Stomach (tissue), 9 donors: ENCODE measurements around the gene MMP10. TPM values are rescaled to one million over a fixed set of nuclear protein-coding genes. Genes with fewer than 3 reads are reported as not detected.

Source experiments
- DNase-seq, 2 donors: peaks; one replicate each; pipeline versions ENCODE4 v3.0.0 to v3.0.0-alpha.2; 2013 to 2019
- H3K27ac ChIP-seq, 5 donors: fragments of 200-600 bp in 4 of 5; sonication (generic) in 4 of 5; one replicate each; pipeline ENCODE4 v1.5.1; 2013 to 2019; ENCODE audit warnings: mild to moderate bottlenecking in 1 of 5, moderate library complexity in 1 of 5
- H3K27me3 ChIP-seq, 3 donors: fragments of 200-600 bp; sonication (generic); one replicate each; pipeline ENCODE4 v1.5.1; 2017 to 2019; ENCODE audit warnings: mixed run types in 1 of 3
- H3K36me3 ChIP-seq, 4 donors: fragments of 200-600 bp; sonication (generic); 1 replicate in 3 of 4; 2 replicates in 1 of 4; pipeline ENCODE4 v1.5.1; 2016 to 2019
- H3K4me1 ChIP-seq, 4 donors: fragments of 200-600 bp; sonication (generic); one replicate each; pipeline ENCODE4 v1.5.1; 2016 to 2019
- H3K4me3 ChIP-seq, 4 donors: fragments of 200-600 bp; sonication (generic) in 3 of 4; one replicate each; pipeline ENCODE4 v1.5.1; 2016 to 2019; ENCODE audit warnings: mild to moderate bottlenecking in 1 of 4
- H3K9me3 ChIP-seq, 4 donors: fragments of 200-600 bp; sonication (generic); one replicate each; pipeline ENCODE4 v1.5.1; 2016 to 2019
- CTCF ChIP-seq, 7 experiments: fragments of 450-650 bp in 4 of 7; fragments of 200-600 bp in 3 of 7; sonication (generic) in 3 of 7; IDR thresholded peaks; one replicate each; pipeline ENCODE4 v1.5.1; 2016 to 2019; ENCODE audit warnings: antibody characterized with exemption in 7 of 7, control low read depth in 2 of 7, mild to moderate bottlenecking in 1 of 7
- EP300 ChIP-seq: sonication (generic); formaldehyde crosslinking; IDR thresholded peaks from one replicate; pipeline ENCODE4 v1.6.1; 2017; ENCODE audit warnings: antibody characterized with exemption
- POLR2A ChIP-seq, 4 donors: fragments of 450-650 bp; IDR thresholded peaks; one replicate each; pipeline ENCODE4 v1.6.1; 2016; ENCODE audit warnings: antibody characterized with exemption in 4 of 4, control low read depth in 2 of 4, mild to moderate bottlenecking in 1 of 4, moderate library complexity in 1 of 4
- POLR2AphosphoS5 ChIP-seq, 3 donors: sonication (generic); formaldehyde crosslinking; IDR thresholded peaks; one replicate each; pipeline ENCODE4 v1.6.1; 2016; ENCODE audit warnings: antibody characterized with exemption in 3 of 3
- WGBS, 5 donors: extraction: QIAGEN DNeasy Blood & Tissue Kit in 3 of 5; methylation state at CpG; one replicate each; pipeline versions ENCODE4 v1.1.5 to v1.1.7; 2013 to 2018; 5-methylcytosine and 5-hydroxymethylcytosine counted together
- intact Hi-C: fragments of 100-400 bp; cut with DNase I; formaldehyde crosslinking; loops from one replicate; pipeline ENCODE4 v1.15.1; 2023; ENCODE audit warnings: low total_unique reads
- polyA plus RNA-seq, 3 donors: library from polyadenylated mRNA; stranded (reverse); fragments of 200-250 nt; gene quantifications; one replicate each; pipeline ENCODE4 v1.2.3, GENCODE V29; 2013
- total RNA-seq, 5 donors: library from RNA; depleted of rRNA; stranded (reverse); fragments of >200 nt; gene quantifications; one replicate each; pipeline versions ENCODE4 v1.1.0 to v1.2.3, GENCODE V29; 2014 to 2016
- donor health status: healthy with polysubstance abuse.
- donor health status: Bipolar disorder and iron deficiency.
- donor health status: healthy.

The MMP10 gene
- total and polyA plus RNA-seq, 8 donors = 0.10 to 8.8 (median 0.92) TPM; not detected in 3

- Histone ChIP-seq H3K36me3 (no peaks in the 10 kb centered on the region), H3K27ac (no peak overlapping the region), H3K4me3 (no peak overlapping the region), H3K9me3 (no peaks in the 10 kb centered on the region), H3K27me3 (peaks cover 0 to 4% (median 0%) of the 10 kb centered on the region in 3 donors), H3K4me1 (peaks cover 0 to 5% (median 0%) of the 10 kb centered on the region in 4 donors)
- WGBS, 5 donors = 60 to 74% (median 64%) methylated on average over 19 of the region's 19 CpGs
- peak; percentile 43 to 57 for DNase-seq
- TF ChIP-seq CTCF (IDR thresholded peaks at IDR 0.05) = peak in 2 of 7 experiments; percentile 5 to 16
- TF ChIP-seq EP300 = no peak
- no peak for TF ChIP-seq POLR2AphosphoS5 (IDR thresholded peaks at IDR 0.05)
- TF ChIP-seq POLR2A (IDR thresholded peaks at IDR 0.05) = no peak
- intact Hi-C loops = no loop called here
These were observed 27.5 kb upstream of the MMP10 start for GRCh38 chr11:102807921-102808320.

- Histone ChIP-seq H3K9me3 (no peaks in the 10 kb centered on the region), H3K36me3 (no peaks in the 10 kb centered on the region), H3K4me1 (peaks cover 0 to 5% (median 0%) of the 10 kb centered on the region in 4 donors), H3K27me3 (peaks cover 0 to 4% (median 0%) of the 10 kb centered on the region in 3 donors), H3K4me3 (no peak overlapping the region), H3K27ac (no peak overlapping the region)
- intact Hi-C loops = no loop called here
- TF ChIP-seq POLR2AphosphoS5 (IDR thresholded peaks at IDR 0.05) (no peak), EP300 (no peak), POLR2A (IDR thresholded peaks at IDR 0.05) (no peak), CTCF (IDR thresholded peaks at IDR 0.05) (no peak)
- 68 to 87% (median 72%) methylated on average over 3 of the region's 3 CpGs for WGBS, 5 donors
- no peak for DNase-seq
These were observed 25.9 kb upstream of the MMP10 start for GRCh38 chr11:102806296-102806695.

GRCh38 chr11:102802341-102802740 lies 21.9 kb upstream of the MMP10 start:
- 38 to 54% (median 45%) methylated on average over 2 of the region's 2 CpGs for WGBS, 5 donors

GRCh38 chr11:102800767-102801166 lies 20.3 kb upstream of the MMP10 start:
- intact Hi-C loops = no loop called here
- Histone ChIP-seq H3K4me1 (peaks cover 0 to 22% (median 0%) of the 10 kb centered on the region in 4 donors), H3K4me3 (no peak overlapping the region), H3K27me3 (no peaks in the 10 kb centered on the region), H3K36me3 (no peaks in the 10 kb centered on the region), H3K27ac (peak overlapping the region in 1 of 5 donors; percentile 45), H3K9me3 (no peaks in the 10 kb centered on the region)
- TF ChIP-seq POLR2AphosphoS5 (IDR thresholded peaks at IDR 0.05) (no peak), CTCF (IDR thresholded peaks at IDR 0.05) (no peak), EP300 (no peak), POLR2A (IDR thresholded peaks at IDR 0.05) (no peak)
- 72 to 84% (median 79%) methylated on average over 4 of the region's 4 CpGs for WGBS, 5 donors
- no peak for DNase-seq

More at GRCh38 chr11:102802341-102802740, 21.9 kb upstream of the MMP10 start:
- intact Hi-C loops = no loop called here
- Histone ChIP-seq H3K4me1 (peaks cover 0 to 22% (median 0%) of the 10 kb centered on the region in 4 donors), H3K4me3 (no peak overlapping the region), H3K9me3 (no peaks in the 10 kb centered on the region), H3K27me3 (no peaks in the 10 kb centered on the region), H3K27ac (no peak overlapping the region), H3K36me3 (no peaks in the 10 kb centered on the region)
- no peak for DNase-seq
- TF ChIP-seq CTCF (IDR thresholded peaks at IDR 0.05) = no peak
- TF ChIP-seq EP300 = no peak
- no peak for TF ChIP-seq POLR2AphosphoS5 (IDR thresholded peaks at IDR 0.05)
- TF ChIP-seq POLR2A (IDR thresholded peaks at IDR 0.05) = no peak
